Measurements from ENCODE around the gene PBX3. TPM values are rescaled to one million over a fixed set of nuclear protein-coding genes. Genes with fewer than 3 reads are reported as not detected.

The PBX3 gene
- total RNA-seq, 1 experiment from 2014 or later, result 46.0 TPM

- Histone ChIP-seq H4K5ac (ENCODE audit: insufficient read length, low read depth, low read length) (no peak overlapping the region), H3K27me3 (ENCODE audit: insufficient read depth, low read length) (no peaks in the 10 kb centered on the region), H3K56ac (ENCODE audit: insufficient read length, low read depth, low read length) (no peak overlapping the region), H3K4me2 (ENCODE audit: insufficient read depth, insufficient read length, low read length) (no peak overlapping the region), H3K27ac (ENCODE audit: insufficient read length, low read depth, low read length) (no peak overlapping the region), H3K23ac (ENCODE audit: insufficient read length, low read depth, low read length) (no peak overlapping the region), H2AFZ (ENCODE audit: low read length) (no peak overlapping the region), H3T11ph (ENCODE audit: low read length) (no peak overlapping the region), H2BK120ac (ENCODE audit: low read depth, low read length, poor library complexity, severe bottlenecking) (no peak overlapping the region), H3K4me1 (ENCODE audit: insufficient read depth, low read length) (peaks cover 7% of the 10 kb centered on the region; the same call in 1 of the 2 replicates), H2BK15ac (ENCODE audit: low read depth, low read length) (no peak overlapping the region), H2BK5ac (ENCODE audit: insufficient read length, low read length) (no peak overlapping the region), H3K79me2 (ENCODE audit: insufficient read depth, low read length) (peaks cover 2% of the 10 kb centered on the region; the same call in 1 of the 2 replicates), H3K9me3 (ENCODE audit: control insufficient read depth, low read depth, low read length) (no peaks in the 10 kb centered on the region), H4K91ac (ENCODE audit: insufficient read length, low read depth, low read length) (no peak overlapping the region), H2BK12ac (ENCODE audit: insufficient read length, low read depth, low read length) (no peak overlapping the region), H3K9ac (ENCODE audit: extremely low read depth, insufficient read length, low read length) (no peak overlapping the region), H3K23me2 (ENCODE audit: insufficient read length, low read depth, low read length, poor library complexity, severe bottlenecking) (peaks cover 2% of the 10 kb centered on the region), H3K79me1 (ENCODE audit: insufficient read depth, low read depth, low read length, poor library complexity, severe bottlenecking) (no peaks in the 10 kb centered on the region), H4K20me1 (ENCODE audit: control insufficient read depth, insufficient read depth, insufficient read length) (no peaks in the 10 kb centered on the region), H2BK20ac (ENCODE audit: low read depth, low read length, poor library complexity, severe bottlenecking) (no peak overlapping the region), H3K14ac (ENCODE audit: insufficient read depth, low read length) (no peak overlapping the region), H2AK5ac (ENCODE audit: insufficient read length, low read length) (no peak overlapping the region), H3K4ac (ENCODE audit: low read depth, low read length) (no peak overlapping the region), H4K8ac (replicated peaks; ENCODE audit: insufficient read length, low read depth, low read length) (no peak overlapping the region), H3K18ac (ENCODE audit: insufficient read length, low read depth, low read length) (no peak overlapping the region)
- no peak for TF ChIP-seq CTCF (conservative IDR thresholded peaks at IDR 0.05)
- no peak overlapping the region for H3K4me3 Mint-ChIP-seq
- H3K27ac Mint-ChIP-seq, result peak overlapping the region in 1 of 3 experiments; percentile 73; a peak in 1 of 7 replicates
- no peaks in the 10 kb centered on the region for H3K9me3 Mint-ChIP-seq
- no peak for DNase-seq
- H3K4me1 Mint-ChIP-seq, result peaks cover 64 to 73% of the 10 kb centered on the region in 2 experiments
- no peaks in the 10 kb centered on the region for H3K36me3 Mint-ChIP-seq (ENCODE audit: insufficient read depth in 1 of 3, low read depth in 3 of 3)
- no peaks in the 10 kb centered on the region for H3K27me3 Mint-ChIP-seq (ENCODE audit: low read depth)
- WGBS (ENCODE audit: extremely low coverage, insufficient read length, low lambda C conversion rate), result no CpG with 5 or more reads among the region's 2 CpGs
These were observed 14.7 kb downstream of the PBX3 start for GRCh38 chr9:125761676-125762450.
